AG09319 (cell line): ENCODE data around the gene RCL1.
"Not testable (repeated sequence)": the region's sequence is repeated elsewhere in the genome, so short reads cannot be mapped to it uniquely, and the experiment has no call there.

Source experiments
- DNase-seq: peaks from one replicate; pipeline ENCODE4 v3.0.0-alpha.2; 2010; ENCODE audit warnings: low read depth; ENCODE audit errors: extremely low read depth
- TF ChIP-seq, protein P1 (sequence below): IDR thresholded peaks from 2 replicates; pipeline ENCODE4 v1.5.1; 2011; ENCODE audit warnings: low read depth, mild to moderate bottlenecking, inconsistent platforms, low read length, moderate library complexity

RCL1 gene

DNA sequence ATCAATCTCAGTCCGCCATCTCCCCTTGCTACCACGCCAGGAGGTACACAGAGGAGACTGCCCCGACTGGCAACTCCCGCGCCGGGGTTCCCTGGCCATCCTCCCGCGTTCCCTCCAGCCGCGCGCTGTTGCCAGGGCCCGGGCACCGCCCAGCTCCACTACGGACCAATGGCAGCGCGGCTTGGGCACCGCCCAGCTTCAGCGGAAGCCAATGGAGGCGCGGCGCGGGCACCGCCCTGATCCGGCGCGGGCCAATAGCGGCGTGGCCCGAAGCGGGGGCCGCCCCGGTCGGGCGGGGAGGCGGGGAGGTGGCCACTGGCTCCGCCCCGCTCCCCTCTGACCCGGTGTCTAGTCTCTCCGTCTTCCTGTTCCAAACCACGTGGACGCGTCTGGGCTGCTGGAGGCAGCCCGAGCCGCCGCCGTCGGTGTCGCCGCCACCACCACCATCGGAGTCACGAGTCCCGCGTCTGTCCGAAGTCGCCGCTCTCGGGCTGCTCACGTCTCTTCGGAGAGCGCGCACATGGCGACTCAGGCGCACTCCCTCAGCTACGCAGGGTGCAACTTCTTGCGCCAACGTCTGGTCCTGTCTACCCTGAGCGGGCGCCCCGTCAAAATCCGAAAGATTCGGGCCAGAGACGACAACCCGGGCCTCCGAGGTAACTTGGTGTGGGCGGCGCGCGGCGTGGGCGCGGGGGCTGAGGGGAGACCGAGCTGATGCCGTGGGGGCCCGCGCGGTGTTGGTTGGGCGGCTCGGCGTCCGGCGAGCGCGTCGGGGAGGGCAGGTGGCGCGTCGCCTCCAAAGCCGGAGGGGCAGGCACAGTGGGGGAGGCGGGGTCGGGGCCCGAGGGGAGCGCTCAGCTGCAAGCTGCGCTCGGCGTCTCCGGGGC lies at the start of gene RCL1:
Gene RCL1 (plus strand): TSS at position 373 of the 887 bp plus-strand sequence. CDS start 148 bp downstream, at position 521.
- DNase-seq = peak; percentile 78
- TF ChIP-seq, protein P1, sequence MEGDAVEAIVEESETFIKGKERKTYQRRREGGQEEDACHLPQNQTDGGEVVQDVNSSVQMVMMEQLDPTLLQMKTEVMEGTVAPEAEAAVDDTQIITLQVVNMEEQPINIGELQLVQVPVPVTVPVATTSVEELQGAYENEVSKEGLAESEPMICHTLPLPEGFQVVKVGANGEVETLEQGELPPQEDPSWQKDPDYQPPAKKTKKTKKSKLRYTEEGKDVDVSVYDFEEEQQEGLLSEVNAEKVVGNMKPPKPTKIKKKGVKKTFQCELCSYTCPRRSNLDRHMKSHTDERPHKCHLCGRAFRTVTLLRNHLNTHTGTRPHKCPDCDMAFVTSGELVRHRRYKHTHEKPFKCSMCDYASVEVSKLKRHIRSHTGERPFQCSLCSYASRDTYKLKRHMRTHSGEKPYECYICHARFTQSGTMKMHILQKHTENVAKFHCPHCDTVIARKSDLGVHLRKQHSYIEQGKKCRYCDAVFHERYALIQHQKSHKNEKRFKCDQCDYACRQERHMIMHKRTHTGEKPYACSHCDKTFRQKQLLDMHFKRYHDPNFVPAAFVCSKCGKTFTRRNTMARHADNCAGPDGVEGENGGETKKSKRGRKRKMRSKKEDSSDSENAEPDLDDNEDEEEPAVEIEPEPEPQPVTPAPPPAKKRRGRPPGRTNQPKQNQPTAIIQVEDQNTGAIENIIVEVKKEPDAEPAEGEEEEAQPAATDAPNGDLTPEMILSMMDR = no peak

DNA sequence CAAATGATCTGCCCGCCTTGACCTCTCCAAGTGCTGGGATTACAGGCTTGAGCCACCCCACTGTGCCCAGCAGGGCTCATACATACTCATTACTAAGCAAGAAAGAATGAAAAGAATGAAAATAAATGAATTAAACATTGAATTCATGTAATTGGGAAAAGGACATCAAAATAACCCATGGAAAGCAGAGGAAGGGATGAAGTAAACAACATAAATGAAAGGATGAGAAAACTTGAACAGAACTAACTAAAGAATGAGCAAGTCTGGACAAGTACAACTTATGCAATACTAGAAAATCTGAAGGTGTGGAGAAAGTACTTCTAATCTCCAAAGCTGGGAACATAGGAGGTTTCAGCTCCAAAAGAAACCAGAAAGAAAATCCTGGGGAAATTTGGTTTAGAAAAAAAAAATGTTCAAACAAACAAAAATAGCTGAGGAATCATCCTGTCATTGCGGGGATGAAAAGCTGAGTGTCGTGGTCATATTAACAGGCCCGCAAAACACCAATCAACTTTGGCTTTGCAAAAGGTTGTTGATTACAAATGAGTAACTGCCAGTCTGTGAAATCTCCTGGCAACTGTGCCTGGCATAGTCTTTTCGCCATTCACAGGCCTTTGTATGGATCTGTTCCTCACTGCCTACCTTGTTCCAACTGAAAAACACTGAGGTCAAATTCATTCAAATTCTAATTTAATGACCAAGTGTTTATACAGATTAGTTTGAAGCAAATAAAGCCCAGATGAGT lies 49.4 kb upstream of the RCL1 start:
- no peak for DNase-seq
- TF ChIP-seq, protein P1 = no peak

DNA sequence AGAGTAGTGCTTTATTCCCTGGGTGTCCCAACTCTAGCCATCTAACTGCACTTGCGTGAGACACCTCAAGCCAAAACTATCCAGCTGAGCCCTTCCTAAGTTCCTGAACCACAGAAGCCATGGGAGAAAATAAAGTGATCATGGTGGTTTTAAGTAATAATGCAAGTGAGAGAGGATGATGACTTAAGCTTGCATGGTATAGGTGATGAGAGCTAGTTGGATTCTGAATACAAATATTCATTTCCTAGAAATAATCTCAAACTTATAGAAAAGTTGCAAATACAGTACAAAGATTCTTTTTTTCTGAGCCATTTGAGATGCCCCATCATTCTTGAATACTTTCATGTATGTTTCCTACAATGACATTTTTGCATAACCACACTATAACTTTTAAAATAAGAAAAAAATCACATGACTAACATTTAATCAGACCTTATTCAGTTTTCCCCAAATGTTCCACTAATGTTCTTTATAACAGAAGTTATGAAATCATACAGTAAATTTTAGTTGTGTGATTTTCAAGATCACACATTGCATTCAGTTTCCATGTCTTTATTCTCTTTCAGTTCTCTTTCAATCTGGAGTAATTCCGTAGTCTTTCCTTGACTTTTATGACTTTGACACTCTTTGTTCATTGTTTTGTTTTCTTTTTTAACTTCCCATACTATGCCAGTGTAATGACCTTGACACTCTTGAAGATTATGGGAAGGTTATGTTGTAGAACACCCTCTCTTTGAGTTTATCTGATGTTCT lies 46.3 kb upstream of the RCL1 start:
- TF ChIP-seq, protein P1 = no peak
- no peak for DNase-seq

- no peak for DNase-seq
- TF ChIP-seq, protein P1 = no peak
These were observed 44.1 kb upstream of the RCL1 start for GRCh38 chr9:4748612-4749011.

DNA sequence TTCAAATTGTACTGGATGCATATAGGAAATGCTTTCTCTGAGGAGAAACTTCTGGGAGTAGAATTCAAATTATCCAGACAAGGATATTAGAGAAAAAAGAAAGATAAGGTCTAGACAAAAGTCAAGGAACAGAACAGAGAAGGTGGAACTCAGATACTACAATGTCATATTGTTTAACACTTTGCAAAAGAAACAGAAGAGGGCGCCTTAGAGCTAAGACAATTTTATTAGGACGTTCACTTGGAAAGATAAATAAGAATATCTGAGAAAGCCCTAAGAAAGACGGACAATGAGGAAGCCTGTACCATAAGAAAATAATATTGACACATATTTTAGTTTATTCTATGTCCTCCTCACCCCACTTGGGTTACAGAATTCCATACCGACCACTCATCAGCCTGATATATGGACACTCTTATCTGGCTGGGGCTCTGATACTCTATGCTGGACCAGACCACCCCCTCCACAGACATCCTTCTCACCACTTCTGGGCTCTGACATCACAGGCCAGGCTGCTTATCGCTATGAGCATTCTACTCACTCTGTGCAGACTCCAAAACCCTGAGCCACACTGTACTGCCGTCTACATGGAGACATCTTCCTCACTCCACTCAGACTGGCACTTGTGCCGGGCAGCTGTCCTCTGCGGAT lies 42.6 kb upstream of the RCL1 start:
- TF ChIP-seq, protein P1 = peak; percentile 60
- no peak for DNase-seq

DNA sequence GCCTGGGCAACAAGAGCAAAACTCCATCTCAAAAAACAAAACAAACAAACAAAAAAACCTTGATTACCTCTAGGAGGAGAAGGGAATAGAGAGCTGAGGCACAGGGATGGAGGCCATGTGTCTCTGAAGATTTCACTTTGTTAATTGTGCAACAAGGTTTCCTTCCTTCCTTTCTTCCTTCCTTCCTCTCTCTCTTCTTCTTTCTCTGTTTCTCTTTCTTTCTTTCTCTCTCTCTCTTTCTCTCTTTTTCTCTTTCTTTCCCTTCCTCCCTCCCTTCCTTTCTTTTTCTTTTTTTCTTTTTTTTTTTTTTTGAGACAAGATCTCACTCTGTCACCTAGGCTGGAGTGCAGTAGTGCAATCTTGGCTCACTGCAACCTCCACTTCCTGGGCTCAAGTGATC lies 38.2 kb upstream of the RCL1 start:
- DNase-seq = not testable (repeated sequence)

DNA sequence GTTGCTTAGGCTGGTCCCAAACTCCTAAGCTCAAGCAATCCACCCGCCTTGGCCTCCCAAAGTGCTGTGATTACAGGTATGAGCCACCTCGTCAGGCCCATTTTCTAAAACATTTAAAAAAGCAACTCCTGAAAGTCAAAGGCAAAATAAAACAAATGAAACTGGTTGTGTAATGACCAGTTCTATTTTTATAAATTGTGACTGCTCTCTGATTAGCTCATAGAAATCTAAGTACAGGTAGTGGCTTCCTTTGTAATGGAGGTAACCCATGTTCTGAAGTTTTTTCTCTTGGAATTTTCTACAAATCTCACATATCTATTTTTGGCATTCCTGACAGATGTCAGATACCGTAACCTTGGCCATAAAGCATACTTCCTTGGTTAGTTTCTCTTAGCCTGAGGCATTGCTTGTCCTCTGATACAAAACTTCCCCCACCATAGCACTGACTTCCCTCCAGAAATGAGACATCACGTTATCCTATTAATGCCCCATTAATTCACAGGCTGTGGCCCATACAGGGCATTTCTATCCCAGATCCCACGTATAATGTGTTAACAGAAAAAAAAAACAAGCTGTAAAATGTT lies 37.6 kb upstream of the RCL1 start:
- no peak for DNase-seq
- TF ChIP-seq, protein P1 = no peak
